Stimulated activated naive CD8-positive, alpha-beta T cell treated with anti-CD3 and anti-CD28 coated beads, Interleukin-15, Interleukin-2, amounts not matched to agents 100 ng/mL and 50 ng/mL, for 24 hours (primary cell): ENCODE measurements around the gene ACBD3.
"Not testable (repeated sequence)": the region's sequence is repeated elsewhere in the genome, so short reads cannot be mapped to it uniquely, and the experiment has no call there.

Experiments
- H3K27ac Mint-ChIP-seq: one replicate; pipeline ENCODE4 v1.8.0; 2021; ENCODE audit warnings: mild to moderate bottlenecking, mixed read lengths
- H3K27me3 Mint-ChIP-seq: one replicate; pipeline ENCODE4 v1.8.0; 2021; ENCODE audit warnings: mixed read lengths
- H3K36me3 Mint-ChIP-seq: one replicate; pipeline ENCODE4 v1.8.0; 2021; ENCODE audit warnings: low read depth, mixed read lengths
- H3K4me1 Mint-ChIP-seq: one replicate; pipeline ENCODE4 v1.8.0; 2021; ENCODE audit warnings: low read depth, mixed read lengths
- H3K4me3 Mint-ChIP-seq: one replicate; pipeline ENCODE4 v1.8.0; 2021; ENCODE audit warnings: mild to moderate bottlenecking, mixed read lengths
- H3K9me3 Mint-ChIP-seq: one replicate; pipeline ENCODE4 v1.8.0; 2021; ENCODE audit warnings: mixed read lengths

ACBD3 gene

DNA sequence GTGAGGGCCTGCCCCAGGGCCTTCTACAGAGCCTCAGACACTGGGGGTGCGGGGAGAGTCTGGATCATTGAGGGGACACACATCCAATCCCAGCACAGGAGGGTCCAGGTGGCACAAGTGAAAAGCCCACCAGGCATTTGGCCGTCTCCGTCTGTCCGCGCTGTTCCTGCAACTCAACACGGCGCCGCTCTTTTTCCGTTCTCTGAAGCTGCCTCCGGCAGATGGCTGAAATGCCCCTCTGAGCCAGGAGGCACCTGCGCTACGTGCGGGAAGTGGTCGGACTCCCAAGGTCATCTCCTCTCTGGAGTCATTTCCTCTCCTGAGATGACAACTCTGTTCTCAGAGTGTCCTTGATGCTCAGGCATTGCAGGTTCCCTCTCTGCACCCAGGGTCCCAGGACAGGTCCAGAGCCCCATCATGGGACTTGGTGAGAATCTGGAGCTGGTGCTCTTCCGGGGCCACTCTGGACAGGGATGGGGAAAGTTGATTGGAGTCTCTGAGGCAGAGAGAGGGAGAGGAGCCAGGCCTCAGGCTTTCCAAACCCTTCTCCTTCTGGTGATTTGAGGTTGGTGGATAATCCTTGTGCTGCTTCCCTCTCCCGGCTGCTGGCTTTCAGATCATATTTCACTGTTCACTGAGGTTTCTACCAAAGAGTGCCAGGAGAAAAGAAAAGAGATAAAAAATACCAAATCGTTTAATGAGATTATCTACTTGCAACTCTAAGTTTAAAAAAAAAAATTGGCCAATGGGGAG, 22.9 kb upstream of the ACBD3 start:
- Mint-ChIP-seq H3K36me3 (no peaks in the 10 kb centered on the region), H3K4me1 (no peaks in the 10 kb centered on the region), H3K27ac (no peak overlapping the region), H3K27me3 (no peaks in the 10 kb centered on the region), H3K4me3 (no peak overlapping the region), H3K9me3 (no peaks in the 10 kb centered on the region)

DNA sequence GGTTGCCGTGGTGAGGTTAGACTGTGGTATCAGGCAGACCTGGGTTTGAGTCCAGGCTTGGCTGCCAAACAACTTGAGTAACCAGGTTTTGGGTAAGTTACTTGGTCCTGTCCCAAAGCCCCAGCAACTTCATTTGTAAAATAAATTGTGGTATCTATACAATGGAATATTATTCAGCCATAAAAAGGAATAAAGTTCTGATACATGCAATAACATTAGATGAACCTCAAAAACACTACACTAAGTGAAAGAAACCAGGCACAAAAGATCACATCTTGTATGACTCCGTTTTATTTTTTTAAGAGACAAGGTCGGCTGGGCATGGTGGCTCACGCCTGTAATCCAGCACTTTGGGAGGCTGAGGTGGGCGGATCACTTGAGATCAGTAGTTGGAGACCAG, 20.5 kb upstream of the ACBD3 start:
- H3K27me3 Mint-ChIP-seq, result no peaks in the 10 kb centered on the region
- H3K4me3 Mint-ChIP-seq, result no peak overlapping the region
- no peaks in the 10 kb centered on the region for H3K36me3 Mint-ChIP-seq
- no peaks in the 10 kb centered on the region for H3K9me3 Mint-ChIP-seq
- H3K4me1 Mint-ChIP-seq, result no peaks in the 10 kb centered on the region
- H3K27ac Mint-ChIP-seq, result no peak overlapping the region

DNA sequence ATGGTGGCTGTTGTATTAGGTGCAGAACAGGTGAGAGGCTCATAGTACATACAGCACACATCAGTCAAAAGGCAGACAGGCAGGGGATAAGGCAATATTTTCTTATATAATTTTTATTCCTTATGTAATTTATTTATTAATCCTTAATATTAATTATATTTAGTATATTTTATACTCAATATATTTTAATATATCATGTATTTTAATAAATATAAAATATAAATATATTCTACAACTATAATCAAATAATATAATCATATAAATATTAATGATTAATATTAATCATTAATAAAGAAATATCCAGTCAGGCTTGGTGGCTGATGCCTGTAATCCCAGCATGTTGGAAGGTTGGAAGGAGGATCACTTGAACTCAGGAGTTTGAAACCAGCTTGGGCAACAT, 17.7 kb upstream of the ACBD3 start:
- H3K4me1 Mint-ChIP-seq, result no peaks in the 10 kb centered on the region

DNA sequence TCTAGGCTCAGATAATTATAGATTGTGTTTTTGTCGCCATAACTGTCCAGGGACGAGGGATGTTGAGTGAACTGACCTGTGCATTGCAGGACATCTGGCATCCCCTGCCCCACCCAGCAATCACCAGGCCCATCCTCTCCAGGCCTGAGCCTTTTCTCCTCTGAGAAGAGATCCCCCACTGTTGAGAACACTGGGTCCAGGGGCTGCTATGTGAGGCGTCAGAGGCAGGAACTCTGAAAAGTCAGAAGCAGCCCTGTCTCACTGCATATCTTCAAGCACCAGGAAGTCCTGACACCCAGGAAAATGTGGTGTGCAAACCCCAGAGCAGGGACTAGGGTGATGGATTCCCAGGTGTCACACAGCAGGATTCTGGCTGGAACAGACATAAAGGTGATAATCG, 17.1 kb upstream of the ACBD3 start:
- Mint-ChIP-seq H3K4me3 (no peak overlapping the region), H3K4me1 (no peaks in the 10 kb centered on the region), H3K27ac (no peak overlapping the region), H3K36me3 (no peaks in the 10 kb centered on the region), H3K9me3 (no peaks in the 10 kb centered on the region), H3K27me3 (peaks cover 9% of the 10 kb centered on the region)

More for the DNA sequence above, 17.7 kb upstream of the ACBD3 start:
- H3K27me3 Mint-ChIP-seq, result peaks cover 9% of the 10 kb centered on the region
- no peaks in the 10 kb centered on the region for H3K36me3 Mint-ChIP-seq
- no peak overlapping the region for H3K27ac Mint-ChIP-seq
- H3K4me3 Mint-ChIP-seq, result no peak overlapping the region
- H3K9me3 Mint-ChIP-seq, result no peaks in the 10 kb centered on the region

DNA sequence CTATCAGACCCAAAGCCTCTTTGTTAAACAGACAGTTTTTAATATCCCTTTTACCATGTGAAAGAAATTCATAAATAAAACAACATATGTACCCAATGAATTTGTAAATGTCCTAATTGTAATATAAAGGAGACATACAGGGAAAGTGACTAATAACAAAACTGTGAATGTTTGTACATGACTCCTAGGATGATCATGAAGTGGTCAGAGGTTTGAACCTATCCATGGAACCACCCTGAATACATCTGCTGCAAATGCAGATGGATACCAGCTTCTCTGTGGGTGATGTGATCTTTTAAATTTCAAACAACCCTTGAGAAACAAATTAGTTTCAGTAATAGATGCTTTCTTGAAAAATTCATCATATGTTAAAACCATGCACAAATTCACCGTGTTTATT, 16.7 kb upstream of the ACBD3 start:
- Mint-ChIP-seq H3K4me1 (no peaks in the 10 kb centered on the region), H3K9me3 (no peaks in the 10 kb centered on the region), H3K27me3 (peaks cover 9% of the 10 kb centered on the region), H3K36me3 (no peaks in the 10 kb centered on the region), H3K4me3 (no peak overlapping the region), H3K27ac (no peak overlapping the region)

DNA sequence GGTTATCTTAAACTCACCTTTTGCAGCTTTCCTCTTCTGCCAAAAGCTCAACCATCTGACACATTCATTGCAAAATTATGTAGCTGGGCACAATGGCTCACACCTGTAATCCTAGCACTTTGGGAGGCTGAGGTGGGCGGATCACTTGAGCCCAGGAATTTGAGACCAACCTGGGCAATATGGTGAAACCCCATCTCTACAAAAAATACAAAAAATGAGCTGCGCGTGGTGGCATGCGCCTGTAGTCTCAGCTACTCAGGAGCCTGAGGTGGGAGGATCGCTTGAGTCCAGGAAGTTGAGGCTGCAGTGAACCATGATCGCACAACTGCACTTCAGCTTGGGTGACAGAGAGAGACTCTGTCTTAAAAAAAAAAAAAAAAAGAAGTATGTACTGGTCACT, 16.1 kb upstream of the ACBD3 start:
- not testable (repeated sequence) for H3K4me3 Mint-ChIP-seq, H3K27me3 Mint-ChIP-seq, H3K9me3 Mint-ChIP-seq, H3K4me1 Mint-ChIP-seq, H3K27ac Mint-ChIP-seq, H3K36me3 Mint-ChIP-seq

DNA sequence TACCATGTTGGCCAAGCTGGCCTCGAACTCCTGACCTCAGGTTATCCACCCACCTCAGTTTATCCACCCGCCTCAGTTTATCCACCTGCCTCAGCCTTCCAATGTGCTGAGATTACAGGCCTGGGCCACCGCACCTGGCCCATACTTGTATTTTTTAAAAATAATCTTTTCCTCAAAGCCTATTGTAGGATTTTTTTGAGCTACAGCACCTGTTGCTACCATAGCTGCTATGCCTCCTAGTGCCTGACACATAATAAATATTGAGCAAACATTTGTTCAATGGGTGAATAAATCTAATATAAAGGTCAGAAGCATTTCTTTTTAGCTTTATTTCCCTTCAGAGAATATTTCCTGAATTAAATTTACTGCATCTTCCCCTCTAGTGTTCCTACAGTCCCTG, 15.7 kb upstream of the ACBD3 start:
- H3K9me3 Mint-ChIP-seq, result no peaks in the 10 kb centered on the region
- H3K4me1 Mint-ChIP-seq, result no peaks in the 10 kb centered on the region
- H3K27me3 Mint-ChIP-seq, result peaks cover 9% of the 10 kb centered on the region
- H3K27ac Mint-ChIP-seq, result no peak overlapping the region
- H3K4me3 Mint-ChIP-seq, result no peak overlapping the region
- H3K36me3 Mint-ChIP-seq, result no peaks in the 10 kb centered on the region

DNA sequence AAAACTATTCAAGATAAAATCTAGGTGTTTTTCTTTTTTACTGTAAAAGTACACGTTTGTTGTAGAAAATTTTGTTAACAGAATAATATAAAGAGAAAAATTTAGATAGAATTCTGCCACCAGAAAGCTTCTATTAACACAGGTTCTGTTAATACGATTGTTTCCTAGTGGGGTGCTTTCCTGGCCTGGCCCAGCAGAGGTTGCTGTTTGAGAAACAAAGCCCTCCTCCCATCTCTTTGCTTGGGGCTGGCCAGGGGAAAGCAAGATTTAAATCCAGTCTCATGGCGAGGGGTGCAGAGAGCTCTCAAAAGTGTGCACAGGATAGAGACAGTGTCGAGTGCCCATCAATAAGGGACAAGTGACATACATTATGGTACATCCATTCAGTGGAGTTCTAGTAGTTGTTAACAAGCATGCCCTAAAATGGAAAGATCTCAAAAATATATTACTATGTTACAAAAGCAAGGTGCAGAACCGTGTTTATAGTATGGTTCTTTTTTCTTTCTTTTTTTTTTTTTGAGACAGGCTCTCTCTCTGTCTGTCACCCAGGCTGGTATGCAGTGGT, 14.6 kb upstream of the ACBD3 start:
- peaks cover 9% of the 10 kb centered on the region for H3K27me3 Mint-ChIP-seq
- no peak overlapping the region for H3K4me3 Mint-ChIP-seq
- no peaks in the 10 kb centered on the region for H3K4me1 Mint-ChIP-seq
- no peak overlapping the region for H3K27ac Mint-ChIP-seq
- H3K9me3 Mint-ChIP-seq, result no peaks in the 10 kb centered on the region
- no peaks in the 10 kb centered on the region for H3K36me3 Mint-ChIP-seq

DNA sequence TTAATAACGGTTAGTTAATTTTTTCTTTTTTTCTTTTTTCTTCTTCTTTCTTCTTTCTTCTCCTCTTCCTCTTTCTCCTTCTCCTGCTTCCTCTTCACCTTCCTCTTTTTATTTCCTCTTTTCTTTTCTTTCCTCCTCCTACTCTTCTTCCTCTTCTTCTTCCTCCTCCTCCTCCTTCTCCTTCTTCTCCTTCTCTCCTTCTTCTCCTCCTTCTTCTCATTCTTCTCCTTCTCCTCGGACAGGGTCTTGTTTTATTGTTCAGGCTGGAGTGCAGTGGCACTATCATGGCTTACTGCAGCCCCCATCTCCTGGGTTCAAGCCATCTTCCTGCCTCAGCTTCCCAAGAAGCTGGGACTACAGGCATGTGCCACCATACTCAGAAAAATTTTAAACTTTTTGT, 13.4 kb upstream of the ACBD3 start:
- H3K4me1 Mint-ChIP-seq, result no peaks in the 10 kb centered on the region
- no peaks in the 10 kb centered on the region for H3K9me3 Mint-ChIP-seq
- H3K27me3 Mint-ChIP-seq, result peaks cover 9% of the 10 kb centered on the region
- no peak overlapping the region for H3K27ac Mint-ChIP-seq
- H3K36me3 Mint-ChIP-seq, result no peaks in the 10 kb centered on the region
- H3K4me3 Mint-ChIP-seq, result no peak overlapping the region

DNA sequence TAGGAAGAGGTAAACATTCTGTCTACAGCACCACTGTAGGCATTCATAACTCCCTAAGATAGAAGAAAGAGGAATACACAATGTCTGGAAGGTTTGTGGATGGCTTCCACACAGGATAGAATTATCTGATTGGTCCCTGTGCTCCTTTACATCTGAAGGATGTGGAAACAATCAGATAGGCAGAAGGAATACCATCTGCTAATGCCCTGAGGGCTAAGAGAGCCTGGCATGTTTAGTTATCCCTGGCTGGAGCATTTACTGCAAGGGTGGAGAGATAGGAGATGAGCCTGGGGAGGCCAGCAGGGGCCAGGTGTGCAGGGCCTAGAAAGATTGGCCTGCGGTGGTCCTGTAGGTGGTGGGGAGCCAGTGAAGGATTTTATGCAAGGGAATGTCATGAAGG, 8.6 kb upstream of the ACBD3 start:
- Mint-ChIP-seq H3K36me3 (no peaks in the 10 kb centered on the region), H3K4me1 (no peaks in the 10 kb centered on the region), H3K4me3 (no peak overlapping the region)

DNA sequence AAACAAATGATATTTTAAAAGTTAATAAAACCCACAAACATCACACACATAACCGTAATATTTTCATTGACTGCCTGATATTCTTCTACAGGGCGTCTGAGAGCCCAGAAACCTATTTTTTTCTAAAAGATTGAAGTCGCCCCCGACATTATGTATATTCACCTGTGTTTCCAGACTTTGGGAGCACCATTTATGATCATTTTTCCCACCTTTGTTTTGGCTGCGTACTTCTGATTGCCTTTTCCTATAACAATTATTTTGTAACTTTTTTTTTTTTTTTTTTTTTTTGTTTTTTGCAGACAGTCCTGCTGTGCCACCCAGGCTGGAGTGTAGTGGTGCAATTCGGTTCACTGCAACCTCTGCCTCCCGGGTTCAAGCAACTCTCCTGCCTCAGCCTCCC, 839 bp upstream of the ACBD3 start:
- peaks cover 4% of the 10 kb centered on the region for H3K36me3 Mint-ChIP-seq
- H3K4me1 Mint-ChIP-seq, result peaks cover 28% of the 10 kb centered on the region
- no peaks in the 10 kb centered on the region for H3K9me3 Mint-ChIP-seq
- no peaks in the 10 kb centered on the region for H3K27me3 Mint-ChIP-seq
- H3K4me3 Mint-ChIP-seq, result peak overlapping the region; percentile 96
- H3K27ac Mint-ChIP-seq, result peak overlapping the region; percentile 91

More for the DNA sequence above, 8.6 kb upstream of the ACBD3 start:
- Mint-ChIP-seq H3K27ac (no peak overlapping the region), H3K9me3 (no peaks in the 10 kb centered on the region), H3K27me3 (peaks cover 6% of the 10 kb centered on the region)

DNA sequence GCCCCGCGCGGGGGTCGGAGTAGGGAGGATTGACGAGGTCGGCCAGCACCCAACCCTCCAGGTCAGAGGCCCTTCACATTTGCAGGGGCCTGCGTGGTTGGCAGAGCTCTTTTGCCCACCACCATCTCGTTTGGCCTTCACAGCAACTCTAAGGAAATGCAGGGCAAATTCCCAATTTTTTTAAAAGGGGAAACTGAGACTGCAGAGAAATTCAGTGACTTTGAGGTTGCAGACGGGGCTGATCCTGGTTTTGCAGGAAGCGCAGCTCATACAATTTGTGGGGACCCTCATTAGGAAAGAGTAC, 430 bp upstream of the ACBD3 start:
- Mint-ChIP-seq H3K27ac (peak overlapping the region; percentile 91), H3K4me3 (peak overlapping the region; percentile 96), H3K9me3 (no peaks in the 10 kb centered on the region), H3K4me1 (peaks cover 32% of the 10 kb centered on the region), H3K27me3 (no peaks in the 10 kb centered on the region), H3K36me3 (peaks cover 7% of the 10 kb centered on the region)

DNA sequence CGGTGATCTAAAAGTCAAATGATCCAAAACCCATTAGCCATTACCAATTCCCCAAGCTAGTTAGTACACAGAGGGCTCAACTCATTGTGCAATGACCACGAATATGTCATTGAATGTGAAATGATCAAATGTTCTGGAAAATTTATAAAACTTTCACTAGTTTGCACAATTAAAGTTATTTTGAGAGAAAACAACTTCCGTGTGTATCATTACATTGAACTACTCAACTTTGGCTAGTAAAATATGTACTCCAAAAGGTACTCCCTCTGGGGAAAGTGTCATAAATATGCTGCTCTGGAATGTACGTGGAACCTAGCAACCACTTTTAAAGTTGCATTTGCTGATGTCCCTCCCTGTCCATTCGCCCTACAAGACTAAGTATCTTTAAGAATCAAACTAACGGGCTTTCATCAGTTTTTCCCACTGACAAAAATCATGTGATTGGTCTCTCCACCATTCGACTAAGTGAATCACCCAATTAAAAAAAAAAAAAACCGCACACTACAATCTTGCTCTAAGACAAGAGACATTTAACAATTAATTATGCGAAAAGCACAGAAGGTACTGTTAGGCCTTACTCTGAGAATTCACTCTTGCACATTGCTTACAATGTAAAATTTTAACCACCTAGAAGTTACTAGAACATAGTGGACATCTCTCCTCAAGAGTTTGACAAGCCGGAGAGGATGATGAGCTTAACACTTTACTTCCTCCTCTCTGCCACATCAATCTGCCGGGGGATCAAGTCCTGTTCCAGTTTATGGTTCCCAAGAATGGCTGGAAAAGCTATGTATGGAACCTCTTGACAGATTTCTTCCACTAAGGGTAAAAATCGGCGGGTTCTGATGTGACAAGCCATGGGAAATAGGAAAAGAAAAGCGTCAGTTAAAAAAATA, 1.2 kb downstream of the ACBD3 start:
- H3K27me3 Mint-ChIP-seq, result no peaks in the 10 kb centered on the region
- peak overlapping the region; percentile 93 for H3K27ac Mint-ChIP-seq
- H3K4me3 Mint-ChIP-seq, result peak overlapping the region; percentile 96
- peaks cover 21% of the 10 kb centered on the region for H3K36me3 Mint-ChIP-seq
- H3K4me1 Mint-ChIP-seq, result peaks cover 48% of the 10 kb centered on the region
- no peaks in the 10 kb centered on the region for H3K9me3 Mint-ChIP-seq

DNA sequence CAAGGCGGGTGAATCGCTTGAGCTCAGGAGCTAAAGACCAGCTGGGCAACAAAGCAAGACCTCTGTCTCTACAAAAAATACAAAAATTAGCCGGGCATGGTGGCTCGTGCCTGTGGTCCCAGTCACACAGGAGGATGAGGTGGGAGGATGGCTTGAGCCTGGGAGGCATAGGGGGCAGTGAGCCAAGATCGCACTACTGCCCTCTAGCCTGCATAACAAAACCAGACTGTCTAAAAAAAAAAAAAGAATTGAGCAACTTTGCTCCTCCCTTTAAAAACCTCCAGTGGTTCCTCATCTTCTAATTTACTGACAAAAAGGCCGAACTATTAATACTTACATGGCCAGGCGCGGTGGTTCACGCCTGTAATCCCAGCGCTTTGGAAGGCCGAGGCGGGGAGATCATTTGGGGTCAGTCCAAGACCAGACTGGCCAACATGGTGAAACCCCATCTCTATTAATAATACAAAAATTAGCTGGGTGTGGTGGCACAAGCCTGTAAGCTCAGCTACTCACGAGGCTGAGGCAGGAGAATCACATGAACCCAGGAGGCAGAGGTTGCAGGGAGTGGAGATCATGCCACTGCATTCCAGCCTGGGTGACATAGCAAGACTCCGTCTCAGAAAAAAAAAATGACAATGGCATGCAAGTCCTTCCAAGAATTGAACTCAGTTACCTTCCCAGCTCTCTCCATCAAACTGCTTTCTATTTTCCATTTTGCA, 4.4 kb downstream of the ACBD3 start:
- Mint-ChIP-seq H3K4me1 (peaks cover 65% of the 10 kb centered on the region), H3K4me3 (peak overlapping the region; percentile 7), H3K36me3 (peaks cover 39% of the 10 kb centered on the region), H3K27ac (no peak overlapping the region), H3K9me3 (no peaks in the 10 kb centered on the region), H3K27me3 (no peaks in the 10 kb centered on the region)

DNA sequence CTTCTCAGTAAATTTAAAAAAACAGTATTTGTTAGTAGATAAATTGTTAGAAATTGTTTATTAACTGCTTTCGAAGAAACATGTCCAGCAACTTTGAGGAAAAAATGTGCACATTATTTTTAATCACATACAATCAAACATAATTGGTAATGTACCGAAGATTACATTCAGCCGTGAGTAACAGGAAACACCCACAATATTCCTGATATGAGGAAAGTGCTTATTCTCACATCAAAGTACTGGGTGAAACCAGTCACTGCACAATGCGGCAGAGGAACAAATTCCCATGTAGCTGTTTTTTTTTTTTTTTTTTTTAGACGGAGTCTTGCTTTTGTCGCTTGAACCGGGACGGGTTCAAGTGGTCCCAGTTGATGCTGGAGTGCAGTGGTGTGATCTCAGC, 9.7 kb downstream of the ACBD3 start:
- Mint-ChIP-seq H3K36me3 (peaks cover 38% of the 10 kb centered on the region), H3K9me3 (no peaks in the 10 kb centered on the region), H3K27me3 (no peaks in the 10 kb centered on the region), H3K4me1 (peaks cover 47% of the 10 kb centered on the region), H3K27ac (no peak overlapping the region), H3K4me3 (no peak overlapping the region)
